IMR-90 (cell line): ENCODE measurements around the gene COL4A2. TPM values are rescaled to one million over a fixed set of nuclear protein-coding genes. Genes with fewer than 3 reads are reported as not detected.

ENCODE experiments used
- ATAC-seq: fragments of 200-7000 bp; cut with Tn5 transposase; 2 replicates; pipeline ENCODE4 v1.9.1; 2020; ENCODE audit warnings: low read depth, mild to moderate bottlenecking, moderate library complexity
- Bru-seq: library from RNA; stranded (reverse); fragments of 400-500 nt; gene quantifications from one replicate; lab custom pipeline; 2021; lab: Mats Ljungman, UMichigan
- BruChase-seq, 2 experiments: library from RNA; stranded (reverse); fragments of 400-500 nt; gene quantifications; one replicate each; lab custom pipeline; 2021; lab: Mats Ljungman, UMichigan
- BruUV-seq: library from RNA; stranded (reverse); fragments of 400-500 nt; replicated peaks from 2 replicates; lab custom pipeline; 2021; lab: Mats Ljungman, UMichigan
- CTCF ChIA-PET: fragments of 300-600 bp; formaldehyde crosslinking; extraction: SDS; loops from one replicate; lab custom pipeline; 2021; ENCODE audit warnings: antibody characterized with exemption; lab: Yijun Ruan, JAX
- POLR2A ChIA-PET: fragments of 300-600 bp; sonication (Branson Sonifier 250); formaldehyde crosslinking; loops from one replicate; lab custom pipeline; 2022; ENCODE audit warnings: antibody characterized with exemption; ENCODE audit not compliant: unreplicated experiment; lab: Charles Lee
- DNase-seq: peaks from one replicate; pipeline ENCODE4 v3.0.0; 2013
- H2AFZ ChIP-seq: replicated peaks from 2 replicates; pipeline ENCODE3; 2013; ENCODE audit warnings: low read length, mild to moderate bottlenecking; ENCODE audit not compliant: poor library complexity
- H2AK5ac ChIP-seq: 2 replicates; pipeline ENCODE4 v1.6.1; 2013; ENCODE audit warnings: low read depth, low read length, inconsistent platforms
- H2AK9ac ChIP-seq: replicated peaks from 2 replicates; pipeline ENCODE3; 2013; ENCODE audit warnings: mild to moderate bottlenecking, low read depth, low read length, moderate library complexity; ENCODE audit not compliant: poor library complexity
- H2BK120ac ChIP-seq: 2 replicates; pipeline ENCODE4 v1.6.1; 2013; ENCODE audit warnings: low read depth, low read length, inconsistent platforms
- H2BK15ac ChIP-seq: 3 replicates; pipeline ENCODE4 v1.6.1; 2013; ENCODE audit warnings: low read depth, low read length, inconsistent platforms
- H2BK20ac ChIP-seq: 2 replicates; pipeline ENCODE4 v1.6.1; 2013; ENCODE audit warnings: low read depth, mild to moderate bottlenecking, inconsistent platforms, low read length, moderate library complexity
- H2BK5ac ChIP-seq: 2 replicates; pipeline ENCODE4 v1.6.1; 2013; ENCODE audit warnings: mild to moderate bottlenecking, low read depth, low read length, inconsistent platforms; ENCODE audit not compliant: poor library complexity, severe bottlenecking
- H3K14ac ChIP-seq: replicated peaks from 2 replicates; pipeline ENCODE4 v1.6.1; 2013; ENCODE audit warnings: low read depth, low read length, inconsistent platforms
- H3K18ac ChIP-seq: 2 replicates; pipeline ENCODE4 v1.6.1; 2013; ENCODE audit warnings: low read depth, low read length, control low read depth
- H3K23ac ChIP-seq: 2 replicates; pipeline ENCODE4 v1.6.1; 2013; ENCODE audit warnings: low read depth, low read length, inconsistent platforms
- H3K27ac ChIP-seq: 2 replicates; pipeline ENCODE4 v1.5.1; 2013; ENCODE audit warnings: mild to moderate bottlenecking, control low read depth, low read length; ENCODE audit not compliant: insufficient read depth
- H3K27me3 ChIP-seq: 2 replicates; pipeline ENCODE4 v1.6.1; 2013; ENCODE audit warnings: low read length; ENCODE audit not compliant: control insufficient read depth, insufficient read depth
- H3K36me3 ChIP-seq: 2 replicates; pipeline ENCODE4 v1.6.1; 2013; ENCODE audit warnings: low read length, mixed read lengths; ENCODE audit not compliant: control insufficient read depth, insufficient read depth
- H3K4ac ChIP-seq: 2 replicates; pipeline ENCODE4 v1.6.1; 2013; ENCODE audit warnings: low read depth, low read length, inconsistent platforms
- H3K4me1 ChIP-seq: 2 replicates; pipeline ENCODE4 v1.6.1; 2013; ENCODE audit warnings: low read length, mixed read lengths; ENCODE audit not compliant: control insufficient read depth, insufficient read depth
- H3K4me2 ChIP-seq: 2 replicates; pipeline ENCODE4 v1.6.1; 2013; ENCODE audit warnings: low read depth, mild to moderate bottlenecking, control low read depth, low read length, moderate library complexity
- H3K4me3 ChIP-seq: 2 replicates; pipeline ENCODE4 v1.5.1; 2013; ENCODE audit warnings: low read depth, mild to moderate bottlenecking, control low read depth, low read length, moderate library complexity; ENCODE audit not compliant: insufficient read depth
- H3K56ac ChIP-seq: 2 replicates; pipeline ENCODE4 v1.6.1; 2013; ENCODE audit warnings: low read length, inconsistent platforms; ENCODE audit not compliant: insufficient read depth; ENCODE audit errors: extremely low read depth
- H3K79me1 ChIP-seq, 2 experiments: 2 replicates each; pipeline ENCODE4 v1.6.1; 2013; ENCODE audit warnings: low read length in 2 of 2, inconsistent platforms in 1 of 2, low read depth in 1 of 2
- H3K9ac ChIP-seq: 2 replicates; pipeline ENCODE4 v1.6.1; 2013; ENCODE audit warnings: low read depth, low read length, control low read depth
- H3K9me1 ChIP-seq: 2 replicates; pipeline ENCODE4 v1.6.1; 2013; ENCODE audit warnings: low read length, inconsistent platforms; ENCODE audit not compliant: insufficient read depth
- H3K9me3 ChIP-seq: 2 replicates; pipeline ENCODE4 v1.6.1; 2013; ENCODE audit warnings: low read length; ENCODE audit not compliant: control insufficient read depth, insufficient read depth
- H4K20me1 ChIP-seq: 2 replicates; pipeline ENCODE4 v1.6.1; 2013; ENCODE audit warnings: low read length, inconsistent platforms; ENCODE audit not compliant: insufficient read depth
- H4K5ac ChIP-seq: 2 replicates; pipeline ENCODE4 v1.6.1; 2013; ENCODE audit warnings: mild to moderate bottlenecking, low read depth, low read length, control low read depth
- H4K8ac ChIP-seq, 2 experiments: 2 replicates each; pipeline ENCODE4 v1.6.1; 2013; ENCODE audit warnings: low read depth in 2 of 2, low read length in 2 of 2, control low read depth in 1 of 2, inconsistent platforms in 1 of 2
- H4K91ac ChIP-seq: 2 replicates; pipeline ENCODE4 v1.6.1; 2013; ENCODE audit warnings: low read depth, low read length, inconsistent platforms; ENCODE audit not compliant: insufficient read depth
- BHLHE40 ChIP-seq: fragments of 150-350 bp; IDR thresholded peaks from 2 replicates; pipeline ENCODE4 v1.6.1; 2016; ENCODE audit warnings: mild to moderate bottlenecking, low read depth, low read length
- MAZ ChIP-seq: IDR thresholded peaks from 2 replicates; pipeline ENCODE4 v1.6.1; 2012; ENCODE audit warnings: low read depth, mild to moderate bottlenecking, low read length, improper control_type of control experiment, moderate library complexity, borderline replicate concordance
- POLR2A ChIP-seq: IDR thresholded peaks from 2 replicates; pipeline ENCODE4 v1.6.1; 2012; ENCODE audit warnings: mild to moderate bottlenecking, low read depth, low read length
- RCOR1 ChIP-seq: IDR thresholded peaks from 2 replicates; pipeline ENCODE4 v1.6.1; 2012; ENCODE audit warnings: mild to moderate bottlenecking, low read length, improper control_type of control experiment; ENCODE audit not compliant: insufficient replicate concordance
- SMC3 ChIP-seq: fragments of 150-350 bp; IDR thresholded peaks from 2 replicates; pipeline ENCODE4 v1.6.1; 2016; ENCODE audit warnings: low read depth, mild to moderate bottlenecking, antibody characterized with exemption, low read length, moderate library complexity
- WGBS, 2 experiments: methylation state at CpG; one replicate each; pipeline versions ENCODE4 v1.1.5 to v1.1.7; 2013; ENCODE audit warnings: missing lambda C conversion rate in 2 of 2; ENCODE audit not compliant: insufficient read length in 1 of 2; ENCODE audit errors: extremely low coverage in 2 of 2; 5-methylcytosine and 5-hydroxymethylcytosine counted together
- dilution Hi-C: fragments of 300-500 bp; cut with HindIII; formaldehyde crosslinking; loops from one replicate; pipeline ENCODE4 v1.14.3; 2018; ENCODE audit warnings: low sequenced_read_pairs; ENCODE audit not compliant: unreplicated experiment
- in situ Hi-C: fragments of 300-500 bp; cut with MboI; formaldehyde crosslinking; loops from 3 replicates; pipeline ENCODE4 v1.14.3; 2019; ENCODE audit warnings: low sequenced_read_pairs, inconsistent platforms, mixed read lengths
- intact Hi-C: fragments of 100-400 bp; cut with micrococcal nuclease; formaldehyde crosslinking; loops from 2 replicates; pipeline ENCODE4 v1.10.0; 2022
- long read RNA-seq: library from polyadenylated mRNA; unstranded; transcript quantifications from one replicate; pipeline ENCODE4 v2.0.0, GENCODE V29; 2021; ENCODE audit not compliant: unreplicated experiment
- polyA plus RNA-seq, 3 experiments: library from polyadenylated mRNA; depleted of rRNA; stranded (reverse); fragments of >200 nt; gene quantifications; 2 replicates each; pipeline ENCODE4 v1.2.3, GENCODE V29; 2012; ENCODE audit warnings: low replicate concordance in 1 of 3
- total RNA-seq: library from RNA; depleted of rRNA; stranded (reverse); fragments of >200 nt; gene quantifications from 2 replicates; pipeline ENCODE4 v1.2.3, GENCODE V29; 2012; rRNA removed
- TF ChIP-seq, protein P1 (sequence below): fragments of 150-350 bp; IDR thresholded peaks from 2 replicates; pipeline ENCODE4 v1.6.1; 2016; ENCODE audit warnings: low read depth, mild to moderate bottlenecking, low read length, moderate library complexity, borderline replicate concordance

Gene COL4A2
- total RNA-seq (90.7 and 97.5 TPM in 2 replicates), polyA plus RNA-seq (2012; rRNA removed) (457 and 533 TPM in 2 replicates), Bru-seq, nascent RNA (percentile 98 among the genes with signal in this experiment), BruChase-seq, experiment 1, labeled RNA remaining after a 6-hour chase (percentile 92 among the genes with signal in this experiment), BruChase-seq, experiment 2, labeled RNA remaining after a 2-hour chase (percentile 94 among the genes with signal in this experiment)
- polyA plus RNA-seq (2012; cell fraction: cytosol; rRNA removed) = 220 and 733 TPM in 2 replicates
- polyA plus RNA-seq (2012; cell fraction: nucleus; rRNA removed; ENCODE audit: low replicate concordance) = 553 and 1,147 TPM in 2 replicates
- long read RNA-seq, full-length matches to known transcripts = 271 of 1,211 reads
- long read RNA-seq, partial matches to known transcripts = 885 of 1,211 reads
- long read RNA-seq, other reads (novel, unspliced or antisense) = 55 of 1,211 reads

DNA sequence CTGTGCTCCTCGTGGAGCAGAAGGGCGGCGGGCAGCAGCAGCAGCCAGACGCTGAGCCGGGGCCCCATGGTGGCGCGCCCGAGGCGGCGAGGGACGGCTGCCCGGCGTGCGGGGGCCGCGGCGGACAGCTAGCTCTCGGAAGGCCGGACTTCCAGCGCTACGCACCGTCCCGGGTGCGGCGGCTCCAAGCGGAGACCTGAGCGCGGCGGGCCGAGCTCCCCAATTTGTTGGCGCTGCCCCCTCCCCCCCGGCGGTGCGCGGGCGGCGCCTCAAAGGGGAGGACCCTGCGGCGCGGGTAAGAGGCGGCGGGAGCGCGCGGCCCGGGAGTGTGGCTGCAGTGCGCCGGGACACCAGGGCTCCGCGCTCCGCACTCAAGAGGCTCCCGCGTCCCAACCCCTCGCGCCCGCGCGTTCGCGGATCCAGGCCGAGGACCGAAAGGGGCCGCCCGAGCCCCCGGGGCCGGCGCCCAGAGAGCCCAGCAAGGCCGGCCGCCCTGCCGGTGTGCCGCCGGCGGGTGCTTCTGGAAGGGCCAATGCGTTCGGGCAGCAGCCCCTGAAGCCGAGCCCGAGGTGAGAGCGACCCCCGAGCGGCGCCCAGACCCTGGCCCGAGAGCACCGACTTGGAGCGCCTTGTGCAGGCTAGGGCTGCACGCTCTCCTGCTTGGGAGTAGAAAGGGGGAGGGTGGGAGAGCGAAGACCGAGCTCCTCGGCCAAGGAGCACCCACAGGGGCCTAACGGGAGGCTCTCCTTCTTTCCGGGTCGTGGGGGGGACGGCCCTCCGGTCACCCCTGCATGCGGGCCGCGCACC, at the start of gene COL4A2, which contains the start of gene COL4A1:
COL4A2 (plus strand) TSS at position 325 of the 807 bp plus-strand sequence. CDS start 620 bp downstream, outside the sequence.
COL4A1 (minus strand) TSS at position 198 of the 807 bp plus-strand sequence; CDS start at position 68, 130 bp downstream.
- BruUV-seq = TSS peak; percentile 82
- peaks cover 74% of the 10 kb centered on the region for H4K20me1 ChIP-seq

More for the DNA sequence above, at the start of gene COL4A2, which contains the start of gene COL4A1:
- peak within 1 kb of the TSS; percentile 89 for H2BK5ac ChIP-seq
- H3K14ac ChIP-seq = peak within 1 kb of the TSS; percentile 96
- H3K9ac ChIP-seq = peak within 1 kb of the TSS; percentile 96
- peak within 1 kb of the TSS; percentile 84 for H3K4me3 ChIP-seq
- H4K91ac ChIP-seq = peak within 1 kb of the TSS; percentile 91
- peak within 1 kb of the TSS; percentile 93 for H2AK9ac ChIP-seq
- peaks cover 34% of the 10 kb centered on the region for H3K4me1 ChIP-seq
- peak within 1 kb of the TSS; percentile 29 for H2BK20ac ChIP-seq
- peak within 1 kb of the TSS; percentile 87 for H3K56ac ChIP-seq
- H3K27me3 ChIP-seq = no peaks in the 10 kb centered on the region
- H2BK120ac ChIP-seq = peak within 1 kb of the TSS; percentile 75
- peak within 1 kb of the TSS; percentile 93 for H3K4me2 ChIP-seq
- peak within 1 kb of the TSS; percentile 69 to 84; a peak in 3 of 4 replicates for H4K8ac ChIP-seq
- ATAC-seq = peak; percentile 67
- H3K27ac ChIP-seq = peak within 1 kb of the TSS; percentile 78
- peak within 1 kb of the TSS; percentile 83 for H2AFZ ChIP-seq
- in situ Hi-C loops (no loop called here), intact Hi-C loops (loop anchor here (1.0 to 2.0 kb wide), 2 partner anchors 34 to 105 kb away; no protein-coding TSS in a partner anchor), dilution Hi-C loops (no loop called here)
- H2AK5ac ChIP-seq = peak within 1 kb of the TSS; percentile 94
- no peaks in the 10 kb centered on the region for H3K9me3 ChIP-seq
- H3K18ac ChIP-seq = peak within 1 kb of the TSS; percentile 64
- H3K9me1 ChIP-seq = peaks cover 37% of the 10 kb centered on the region
- H3K4ac ChIP-seq = peak within 1 kb of the TSS; percentile 93
- peak within 1 kb of the TSS; percentile 72; the same call in 1 of the 3 replicates for H2BK15ac ChIP-seq
- CTCF ChIA-PET = interaction anchor here (1.3 to 2.6 kb wide), 2 partner anchors 16 to 59 kb away, joined by 5 to 6 read pairs; no protein-coding TSS in a partner anchor
- H3K23ac ChIP-seq = peak within 1 kb of the TSS; percentile 93
- H4K5ac ChIP-seq = peak within 1 kb of the TSS; percentile 42
- WGBS, 2 experiments = 0% methylated on average over 20 of the region's 96 CpGs; no CpG with 5 or more reads in 1 of the 2 experiments
- TF ChIP-seq, protein P1, sequence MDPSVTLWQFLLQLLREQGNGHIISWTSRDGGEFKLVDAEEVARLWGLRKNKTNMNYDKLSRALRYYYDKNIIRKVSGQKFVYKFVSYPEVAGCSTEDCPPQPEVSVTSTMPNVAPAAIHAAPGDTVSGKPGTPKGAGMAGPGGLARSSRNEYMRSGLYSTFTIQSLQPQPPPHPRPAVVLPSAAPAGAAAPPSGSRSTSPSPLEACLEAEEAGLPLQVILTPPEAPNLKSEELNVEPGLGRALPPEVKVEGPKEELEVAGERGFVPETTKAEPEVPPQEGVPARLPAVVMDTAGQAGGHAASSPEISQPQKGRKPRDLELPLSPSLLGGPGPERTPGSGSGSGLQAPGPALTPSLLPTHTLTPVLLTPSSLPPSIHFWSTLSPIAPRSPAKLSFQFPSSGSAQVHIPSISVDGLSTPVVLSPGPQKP = no peak
- TF ChIP-seq SMC3 = peak; percentile 4; the same call in 1 of the 2 replicates
- TF ChIP-seq RCOR1 = no peak
- TF ChIP-seq MAZ = peak; percentile 76; the same call in 1 of the 2 replicates
- no peak for TF ChIP-seq BHLHE40
- peak; percentile 99 for TF ChIP-seq POLR2A
- H3K79me1 ChIP-seq = peaks cover 4 to 66% of the 10 kb centered on the region in 2 experiments; a peak in 2 of 4 replicates
- POLR2A ChIA-PET = interaction anchor here (0.7 to 1.6 kb wide), 10 partner anchors 17 to 103 kb away, joined by 3 to 9 read pairs (median 4); no protein-coding TSS in a partner anchor
- H3K36me3 ChIP-seq = peaks cover 41% of the 10 kb centered on the region
- peak; percentile 77 for DNase-seq
